GM23338 (cell line): Measurements from ENCODE around the gene PLAAT5. TPM values are rescaled to one million over a fixed set of nuclear protein-coding genes. Genes with fewer than 3 reads are reported as not detected.

ENCODE experiments used
- ATAC-seq: fragments of 200-7000 bp; cut with Tn5 transposase; 3 replicates; pipeline ENCODE4 v1.9.1; 2020
- DNase-seq: peaks from one replicate; pipeline ENCODE4 v3.0.0-alpha.2; 2015; ENCODE audit warnings: low spot score
- H2AFZ ChIP-seq: fragments of 200-600 bp; sonication (generic); 2 replicates; pipeline ENCODE4 v1.8.0; 2016; ENCODE audit warnings: antibody characterized with exemption, mild to moderate bottlenecking, moderate library complexity
- H3F3A ChIP-seq: fragments of 200-600 bp; sonication (generic); replicated peaks from 2 replicates; pipeline ENCODE4 v1.8.0; 2017; ENCODE audit warnings: antibody characterized with exemption, mixed run types, low read depth
- H3K27ac ChIP-seq: fragments of 200-600 bp; sonication (generic); 2 replicates; pipeline ENCODE4 v1.6.1; 2016; ENCODE audit warnings: low read depth
- H3K27me3 ChIP-seq: fragments of 200-600 bp; sonication (generic); 2 replicates; pipeline ENCODE4 v1.8.0; 2016; ENCODE audit warnings: mild to moderate bottlenecking, mixed run types, moderate library complexity; ENCODE audit not compliant: insufficient read depth
- H3K36me3 ChIP-seq: fragments of 200-600 bp; sonication (generic); 2 replicates; pipeline ENCODE4 v1.8.0; 2016; ENCODE audit warnings: mild to moderate bottlenecking; ENCODE audit not compliant: insufficient read depth
- H3K4me1 ChIP-seq: fragments of 200-600 bp; sonication (generic); 2 replicates; pipeline ENCODE4 v1.8.0; 2016; ENCODE audit warnings: mild to moderate bottlenecking, moderate library complexity; ENCODE audit not compliant: insufficient read depth
- H3K4me2 ChIP-seq: fragments of 200-600 bp; sonication (generic); 2 replicates; pipeline ENCODE4 v1.7.1; 2017; ENCODE audit warnings: mixed run types
- H3K4me3 ChIP-seq: fragments of 200-600 bp; sonication (generic); 2 replicates; pipeline ENCODE4 v1.6.1; 2016; ENCODE audit warnings: mixed run types
- H3K79me2 ChIP-seq: fragments of 200-600 bp; sonication (generic); replicated peaks from 2 replicates; pipeline ENCODE4 v1.8.0; 2017; ENCODE audit warnings: mild to moderate bottlenecking; ENCODE audit not compliant: insufficient read depth
- H3K9me2 ChIP-seq: fragments of 200-600 bp; sonication (generic); 2 replicates; pipeline ENCODE4 v1.8.0; 2017; ENCODE audit not compliant: insufficient read depth
- H4K20me1 ChIP-seq: fragments of 200-600 bp; sonication (generic); replicated peaks from 2 replicates; pipeline ENCODE4 v1.8.0; 2017; ENCODE audit warnings: mild to moderate bottlenecking; ENCODE audit not compliant: insufficient read depth
- H3K27ac Mint-ChIP-seq: 2 replicates; pipeline ENCODE4 v1.8.0; 2020; ENCODE audit warnings: inconsistent platforms, mild to moderate bottlenecking, moderate library complexity, mixed read lengths
- H3K27me3 Mint-ChIP-seq: 3 replicates; pipeline ENCODE4 v1.8.0; 2022; ENCODE audit warnings: low read depth, mild to moderate bottlenecking, moderate library complexity, mixed read lengths, inconsistent platforms; ENCODE audit not compliant: insufficient read depth, poor library complexity
- H3K36me3 Mint-ChIP-seq: 3 replicates; pipeline ENCODE4 v1.8.0; 2021; ENCODE audit warnings: low read depth, mild to moderate bottlenecking, inconsistent platforms, moderate library complexity, mixed read lengths
- H3K4me1 Mint-ChIP-seq: 3 replicates; pipeline ENCODE4 v1.8.0; 2020; ENCODE audit warnings: mild to moderate bottlenecking, inconsistent platforms, mixed read lengths
- H3K4me3 Mint-ChIP-seq: 3 replicates; pipeline ENCODE4 v1.8.0; 2021; ENCODE audit warnings: moderate library complexity, mild to moderate bottlenecking, inconsistent platforms, mixed read lengths
- H3K9me3 Mint-ChIP-seq: 3 replicates; pipeline ENCODE4 v1.8.0; 2020; ENCODE audit warnings: moderate library complexity, mild to moderate bottlenecking, inconsistent platforms, mixed read lengths
- CREB1 ChIP-seq: fragments of 250-450 bp; sonication (Bioruptor Pico); IDR thresholded peaks from 2 replicates; pipeline ENCODE4 v1.5.0; 2020; ENCODE audit warnings: low read depth, mild to moderate bottlenecking, moderate library complexity
- JUNB ChIP-seq: IDR thresholded peaks from one replicate; pipeline ENCODE4 v1.6.1; 2016; ENCODE audit warnings: antibody characterized with exemption; ENCODE audit not compliant: unreplicated experiment
- NANOG ChIP-seq: IDR thresholded peaks from 2 replicates; pipeline ENCODE4 v1.6.1; 2016; ENCODE audit warnings: antibody characterized with exemption, borderline replicate concordance
- POLR2AphosphoS5 ChIP-seq: IDR thresholded peaks from 2 replicates; pipeline ENCODE4 v1.6.1; 2016; ENCODE audit warnings: antibody characterized with exemption, low read depth
- polyA plus RNA-seq: library from polyadenylated mRNA; unstranded; fragments of >200 nt; fragmentation: Nextera tagmentation; extraction: Ambion mirVana; gene quantifications from 2 replicates; pipeline ENCODE4 v1.2.1, GENCODE V29; 2016
- total RNA-seq: library from RNA; depleted of rRNA; stranded (reverse); fragments of >200 nt; shearing (Covaris generic); gene quantifications from 2 replicates; pipeline ENCODE4 v1.2.3, GENCODE V29; 2014
- TF ChIP-seq, protein P1 (sequence below), 2 experiments: fragments of 200-600 bp in 1 of 2; sonication (generic) in 1 of 2; conservative IDR thresholded peaks; 2 replicates each; pipeline versions ENCODE4 v1.5.1 to v1.6.1; 2016 to 2017; ENCODE audit warnings: antibody characterized with exemption in 2 of 2, low read depth in 2 of 2, mild to moderate bottlenecking in 2 of 2, moderate library complexity in 1 of 2
- TF ChIP-seq, protein P2 (sequence below): IDR thresholded peaks from 2 replicates; pipeline ENCODE4 v1.6.1; 2016; ENCODE audit warnings: antibody characterized with exemption
- TF ChIP-seq, protein P3 (sequence below): IDR thresholded peaks from one replicate; pipeline ENCODE4 v1.6.1; 2018; ENCODE audit warnings: antibody characterized with exemption; ENCODE audit not compliant: unreplicated experiment

The PLAAT5 gene
- total and polyA plus RNA-seq, 2 experiments from 2014 or later = 7.7 to 11.6 TPM

DNA sequence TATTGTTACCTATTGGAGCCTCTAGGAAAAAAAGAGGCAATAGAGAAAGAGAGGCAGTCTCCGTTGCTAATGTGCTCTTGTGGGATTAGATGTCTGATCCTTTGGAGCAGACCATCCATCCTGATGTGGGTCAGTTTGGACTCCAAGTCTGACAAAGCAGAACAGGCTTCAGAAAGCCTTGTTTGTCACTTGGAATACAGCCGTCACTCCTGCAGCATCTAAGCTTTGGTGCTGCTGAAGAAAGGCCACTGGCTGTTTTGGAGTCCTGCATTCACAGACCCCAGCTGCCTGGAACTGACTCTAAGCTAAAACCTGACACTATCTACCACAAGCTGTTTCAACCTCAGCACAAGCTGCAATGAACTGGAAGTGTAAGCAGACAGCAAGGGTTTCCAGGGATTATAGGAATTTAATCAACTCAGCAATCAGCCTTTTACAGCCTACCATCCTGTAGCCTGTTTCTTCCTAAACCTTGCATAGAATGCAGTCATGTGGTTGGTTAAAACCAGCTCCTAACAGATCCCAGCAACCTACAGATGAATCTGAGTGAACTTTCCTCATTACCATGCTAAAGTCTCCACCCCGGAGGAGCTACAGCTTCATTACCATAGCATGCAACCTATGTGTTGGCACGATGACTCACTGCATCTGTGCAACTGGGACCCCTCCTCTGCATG lies 42.0 kb upstream of the PLAAT5 start:
- peak overlapping the region; percentile 88 for H3K27ac ChIP-seq
- H3K4me1 ChIP-seq = peaks cover 33% of the 10 kb centered on the region
- 0 out of 2 replicates have a peak overlapping the region, but pooled peaks have one; percentile 2 for H3K4me3 ChIP-seq
- Mint-ChIP-seq H3K4me3 (no peak overlapping the region), H3K4me1 (peaks cover 53% of the 10 kb centered on the region), H3K27me3 (peaks cover 8% of the 10 kb centered on the region), H3K36me3 (peaks cover 6% of the 10 kb centered on the region), H3K9me3 (peaks cover 10% of the 10 kb centered on the region; the same call in 2 of the 3 replicates), H3K27ac (no peak overlapping the region)
- 0 out of 2 replicates have a peak, but pooled peaks cover 4% of the 10 kb centered on the region for H3K9me2 ChIP-seq
- H2AFZ ChIP-seq = no peak overlapping the region
- H3K27me3 ChIP-seq = no peaks in the 10 kb centered on the region
- no peaks in the 10 kb centered on the region for H3K36me3 ChIP-seq
- peak; percentile 32 for DNase-seq
- no peaks in the 10 kb centered on the region for H3K79me2 ChIP-seq
- no peaks in the 10 kb centered on the region for H4K20me1 ChIP-seq
- TF ChIP-seq CREB1 = no peak
- no peak for TF ChIP-seq POLR2AphosphoS5
- TF ChIP-seq, protein P1, sequence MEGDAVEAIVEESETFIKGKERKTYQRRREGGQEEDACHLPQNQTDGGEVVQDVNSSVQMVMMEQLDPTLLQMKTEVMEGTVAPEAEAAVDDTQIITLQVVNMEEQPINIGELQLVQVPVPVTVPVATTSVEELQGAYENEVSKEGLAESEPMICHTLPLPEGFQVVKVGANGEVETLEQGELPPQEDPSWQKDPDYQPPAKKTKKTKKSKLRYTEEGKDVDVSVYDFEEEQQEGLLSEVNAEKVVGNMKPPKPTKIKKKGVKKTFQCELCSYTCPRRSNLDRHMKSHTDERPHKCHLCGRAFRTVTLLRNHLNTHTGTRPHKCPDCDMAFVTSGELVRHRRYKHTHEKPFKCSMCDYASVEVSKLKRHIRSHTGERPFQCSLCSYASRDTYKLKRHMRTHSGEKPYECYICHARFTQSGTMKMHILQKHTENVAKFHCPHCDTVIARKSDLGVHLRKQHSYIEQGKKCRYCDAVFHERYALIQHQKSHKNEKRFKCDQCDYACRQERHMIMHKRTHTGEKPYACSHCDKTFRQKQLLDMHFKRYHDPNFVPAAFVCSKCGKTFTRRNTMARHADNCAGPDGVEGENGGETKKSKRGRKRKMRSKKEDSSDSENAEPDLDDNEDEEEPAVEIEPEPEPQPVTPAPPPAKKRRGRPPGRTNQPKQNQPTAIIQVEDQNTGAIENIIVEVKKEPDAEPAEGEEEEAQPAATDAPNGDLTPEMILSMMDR (conservative IDR thresholded peaks at IDR 0.05; ENCODE audit: low read depth in 2 of 2) = no peak
- TF ChIP-seq, protein P2, sequence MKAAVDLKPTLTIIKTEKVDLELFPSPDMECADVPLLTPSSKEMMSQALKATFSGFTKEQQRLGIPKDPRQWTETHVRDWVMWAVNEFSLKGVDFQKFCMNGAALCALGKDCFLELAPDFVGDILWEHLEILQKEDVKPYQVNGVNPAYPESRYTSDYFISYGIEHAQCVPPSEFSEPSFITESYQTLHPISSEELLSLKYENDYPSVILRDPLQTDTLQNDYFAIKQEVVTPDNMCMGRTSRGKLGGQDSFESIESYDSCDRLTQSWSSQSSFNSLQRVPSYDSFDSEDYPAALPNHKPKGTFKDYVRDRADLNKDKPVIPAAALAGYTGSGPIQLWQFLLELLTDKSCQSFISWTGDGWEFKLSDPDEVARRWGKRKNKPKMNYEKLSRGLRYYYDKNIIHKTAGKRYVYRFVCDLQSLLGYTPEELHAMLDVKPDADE = no peak
- peak overlapping the region; percentile 34 for H3K4me2 ChIP-seq
- H3F3A ChIP-seq = peaks cover 15% of the 10 kb centered on the region
- ATAC-seq = no peak

DNA sequence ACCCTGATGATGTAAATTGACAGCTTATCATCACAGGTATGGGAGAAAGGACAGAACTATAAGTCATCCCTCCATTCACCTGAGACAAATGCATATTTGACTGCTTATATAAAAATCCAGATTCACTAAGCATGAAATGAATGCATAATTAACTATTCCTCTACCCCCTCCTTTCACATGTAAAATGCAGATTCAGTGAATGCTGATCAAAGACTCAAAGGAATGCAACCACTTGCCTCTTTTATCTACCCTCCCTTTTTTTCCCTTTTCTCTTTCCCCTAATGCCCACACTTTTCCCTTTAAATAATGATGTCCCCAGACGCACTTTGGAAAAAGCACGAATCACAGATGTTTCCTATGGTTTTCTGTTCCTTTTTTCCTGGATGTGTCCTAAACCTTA lies 41.1 kb upstream of the PLAAT5 start:
- peak; percentile 14 for ATAC-seq
- H3K27ac ChIP-seq = peak overlapping the region; percentile 99
- no peaks in the 10 kb centered on the region for H3K27me3 ChIP-seq
- 0 out of 2 replicates have a peak, but pooled peaks cover 4% of the 10 kb centered on the region for H3K9me2 ChIP-seq
- H4K20me1 ChIP-seq = no peaks in the 10 kb centered on the region
- H3K4me2 ChIP-seq = peak overlapping the region; percentile 34
- peaks cover 56% of the 10 kb centered on the region for H3K4me1 Mint-ChIP-seq
- TF ChIP-seq, protein P2 = no peak
- TF ChIP-seq JUNB (no peak), NANOG (peak; percentile 43; the same call in 1 of the 2 replicates), CREB1 (peak; percentile 21; the same call in 1 of the 2 replicates)
- TF ChIP-seq, protein P3, sequence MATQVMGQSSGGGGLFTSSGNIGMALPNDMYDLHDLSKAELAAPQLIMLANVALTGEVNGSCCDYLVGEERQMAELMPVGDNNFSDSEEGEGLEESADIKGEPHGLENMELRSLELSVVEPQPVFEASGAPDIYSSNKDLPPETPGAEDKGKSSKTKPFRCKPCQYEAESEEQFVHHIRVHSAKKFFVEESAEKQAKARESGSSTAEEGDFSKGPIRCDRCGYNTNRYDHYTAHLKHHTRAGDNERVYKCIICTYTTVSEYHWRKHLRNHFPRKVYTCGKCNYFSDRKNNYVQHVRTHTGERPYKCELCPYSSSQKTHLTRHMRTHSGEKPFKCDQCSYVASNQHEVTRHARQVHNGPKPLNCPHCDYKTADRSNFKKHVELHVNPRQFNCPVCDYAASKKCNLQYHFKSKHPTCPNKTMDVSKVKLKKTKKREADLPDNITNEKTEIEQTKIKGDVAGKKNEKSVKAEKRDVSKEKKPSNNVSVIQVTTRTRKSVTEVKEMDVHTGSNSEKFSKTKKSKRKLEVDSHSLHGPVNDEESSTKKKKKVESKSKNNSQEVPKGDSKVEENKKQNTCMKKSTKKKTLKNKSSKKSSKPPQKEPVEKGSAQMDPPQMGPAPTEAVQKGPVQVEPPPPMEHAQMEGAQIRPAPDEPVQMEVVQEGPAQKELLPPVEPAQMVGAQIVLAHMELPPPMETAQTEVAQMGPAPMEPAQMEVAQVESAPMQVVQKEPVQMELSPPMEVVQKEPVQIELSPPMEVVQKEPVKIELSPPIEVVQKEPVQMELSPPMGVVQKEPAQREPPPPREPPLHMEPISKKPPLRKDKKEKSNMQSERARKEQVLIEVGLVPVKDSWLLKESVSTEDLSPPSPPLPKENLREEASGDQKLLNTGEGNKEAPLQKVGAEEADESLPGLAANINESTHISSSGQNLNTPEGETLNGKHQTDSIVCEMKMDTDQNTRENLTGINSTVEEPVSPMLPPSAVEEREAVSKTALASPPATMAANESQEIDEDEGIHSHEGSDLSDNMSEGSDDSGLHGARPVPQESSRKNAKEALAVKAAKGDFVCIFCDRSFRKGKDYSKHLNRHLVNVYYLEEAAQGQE = no peak
- DNase-seq = peak; percentile 84
- H3K4me3 ChIP-seq = peak overlapping the region; percentile 4; the same call in 1 of the 2 replicates
- H3K4me1 ChIP-seq = peaks cover 40% of the 10 kb centered on the region
- H3K4me3 Mint-ChIP-seq = no peak overlapping the region; the same call in 2 of the 3 replicates
- no peaks in the 10 kb centered on the region for H3K36me3 ChIP-seq
- H3K79me2 ChIP-seq = no peaks in the 10 kb centered on the region
- H2AFZ ChIP-seq = no peak overlapping the region
- H3K9me3 Mint-ChIP-seq = peaks cover 10% of the 10 kb centered on the region; the same call in 2 of the 3 replicates
- 0 out of 2 replicates have a peak overlapping the region, but pooled peaks have one; percentile 48 for H3K27ac Mint-ChIP-seq
- peaks cover 21% of the 10 kb centered on the region for H3F3A ChIP-seq
- H3K27me3 Mint-ChIP-seq = peaks cover 5% of the 10 kb centered on the region
- H3K36me3 Mint-ChIP-seq = peaks cover 9% of the 10 kb centered on the region
